PC-3 (cell line): ENCODE measurements around the gene SKAP1. TPM values are rescaled to one million over a fixed set of nuclear protein-coding genes. Genes with fewer than 3 reads are reported as not detected.
A peak's percentile ranks its signal among the peaks of the same experiment; 100 is the strongest.

Source experiments
- ATAC-seq: fragments of 200-7000 bp; cut with Tn5 transposase; 2 replicates; pipeline ENCODE4 v1.9.1; 2020; ENCODE audit warnings: mild to moderate bottlenecking, moderate library complexity
- BruUV-seq: library from RNA; stranded (reverse); fragments of 400-500 nt; replicated peaks from 2 replicates; lab custom pipeline; 2021; lab: Mats Ljungman, UMichigan
- CTCF ChIA-PET: fragments of 300-600 bp; sonication (Branson Sonifier 250); formaldehyde crosslinking; loops from one replicate; lab custom pipeline; 2022; ENCODE audit warnings: antibody characterized with exemption; lab: Charles Lee
- POLR2A ChIA-PET: fragments of 300-600 bp; sonication (Branson Sonifier 250); formaldehyde crosslinking; loops from one replicate; lab custom pipeline; 2022; ENCODE audit warnings: antibody characterized with exemption; ENCODE audit not compliant: unreplicated experiment; lab: Charles Lee
- DNase-seq: peaks from one replicate; pipeline ENCODE4 v3.0.0-alpha.2; 2015
- H2AFZ ChIP-seq: fragments of 300-600 bp; sonication (generic); 2 replicates; pipeline ENCODE4 v1.6.0; 2016; ENCODE audit warnings: antibody characterized with exemption, low read length
- H3F3A ChIP-seq: fragments of 300-600 bp; sonication (generic); one replicate; pipeline ENCODE4 v1.6.0; 2017; ENCODE audit warnings: antibody characterized with exemption, low read length, control low read depth, mild to moderate bottlenecking; ENCODE audit not compliant: unreplicated experiment
- H3K27ac ChIP-seq: fragments of 300-600 bp; sonication (generic); 2 replicates; pipeline ENCODE4 v1.5.1; 2016; ENCODE audit warnings: mild to moderate bottlenecking, low read length
- H3K27me3 ChIP-seq: fragments of 300-600 bp; sonication (generic); 2 replicates; pipeline ENCODE4 v1.6.1; 2016; ENCODE audit warnings: low read length, mixed read lengths
- H3K36me3 ChIP-seq: fragments of 300-600 bp; sonication (generic); 2 replicates; pipeline ENCODE4 v1.6.1; 2016; ENCODE audit warnings: low read depth, mixed run types, low read length, mixed read lengths
- H3K4me1 ChIP-seq: fragments of 300-600 bp; sonication (generic); 2 replicates; pipeline ENCODE4 v1.5.1; 2016; ENCODE audit warnings: low read length; ENCODE audit not compliant: insufficient read depth
- H3K4me2 ChIP-seq: fragments of 300-600 bp; sonication (generic); 2 replicates; pipeline ENCODE4 v1.6.0; 2016; ENCODE audit warnings: low read length
- H3K4me3 ChIP-seq: fragments of 300-600 bp; sonication (generic); 2 replicates; pipeline ENCODE4 v1.5.1; 2016; ENCODE audit warnings: mild to moderate bottlenecking, low read length, mixed read lengths
- H3K79me2 ChIP-seq: fragments of 300-600 bp; sonication (generic); 2 replicates; pipeline ENCODE4 v1.6.1; 2017; ENCODE audit warnings: low read length, mixed read lengths
- H3K9ac ChIP-seq: fragments of 300-600 bp; sonication (generic); 2 replicates; pipeline ENCODE4 v1.6.0; 2016; ENCODE audit warnings: mild to moderate bottlenecking, low read length
- H3K9me2 ChIP-seq: fragments of 300-600 bp; sonication (generic); replicated peaks from 2 replicates; pipeline ENCODE4 v1.6.1; 2016; ENCODE audit warnings: mixed run types, low read length, mixed read lengths
- H3K9me3 ChIP-seq: fragments of 300-600 bp; sonication (generic); 2 replicates; pipeline ENCODE4 v1.6.1; 2016; ENCODE audit warnings: low read length, mixed read lengths
- H4K20me1 ChIP-seq: fragments of 300-600 bp; sonication (generic); 2 replicates; pipeline ENCODE4 v1.6.1; 2016; ENCODE audit warnings: low read length, mixed read lengths
- CTCF ChIP-seq: fragments of 300-600 bp; sonication (generic); conservative IDR thresholded peaks from 2 replicates; pipeline ENCODE4 v1.5.1; 2017; ENCODE audit warnings: antibody characterized with exemption, low read depth, mild to moderate bottlenecking, low read length
- EZH2 ChIP-seq: fragments of 300-600 bp; sonication (generic); IDR thresholded peaks from one replicate; pipeline ENCODE4 v1.6.1; 2017; ENCODE audit warnings: antibody characterized with exemption, mild to moderate bottlenecking, low read length; ENCODE audit not compliant: unreplicated experiment
- EZH2phosphoT487 ChIP-seq: fragments of 300-600 bp; sonication (generic); IDR thresholded peaks from 2 replicates; pipeline ENCODE4 v1.6.1; 2018; ENCODE audit warnings: mild to moderate bottlenecking, antibody characterized with exemption, low read length, borderline replicate concordance
- intact Hi-C: fragments of 100-400 bp; cut with micrococcal nuclease; formaldehyde crosslinking; loops from 2 replicates; pipeline ENCODE4 v1.9.0; 2023
- total RNA-seq: library from RNA; depleted of rRNA; stranded (reverse); fragments of >200 nt; gene quantifications from 2 replicates; pipeline ENCODE4 v1.2.3, GENCODE V29; 2014

SKAP1 gene
- total RNA-seq, 1 experiment from 2014 or later: not detected

- Histone ChIP-seq H3K79me2 (no peaks in the 10 kb centered on the region), H3K27me3 (peaks cover 23% of the 10 kb centered on the region), H3K9me3 (no peaks in the 10 kb centered on the region), H3K4me3 (no peak overlapping the region), H3K36me3 (no peaks in the 10 kb centered on the region), H2AFZ (no peak overlapping the region), H3K9me2 (no peaks in the 10 kb centered on the region), H3F3A (no peaks in the 10 kb centered on the region), H4K20me1 (no peaks in the 10 kb centered on the region), H3K9ac (no peak overlapping the region), H3K27ac (no peak overlapping the region), H3K4me2 (no peak overlapping the region), H3K4me1 (no peaks in the 10 kb centered on the region)
- ATAC-seq (no peak), DNase-seq (no peak)
- intact Hi-C loops: no loop called here
- ChIA-PET POLR2A (no interaction called here), CTCF (no interaction called here)
- no TSS peak for BruUV-seq
- no peak for TF ChIP-seq EZH2phosphoT487
- peak; percentile 61 for TF ChIP-seq CTCF
- TF ChIP-seq EZH2: no peak
Observed at GRCh38 chr17:48163809-48164208, 266.2 kb downstream of the SKAP1 start.

GRCh38 chr17:48162946-48163506, 267.0 kb downstream of the SKAP1 start:
- TF ChIP-seq EZH2phosphoT487: no peak
- TF ChIP-seq CTCF: no peak
- no peak for TF ChIP-seq EZH2

GRCh38 chr17:48162306-48162934, 267.6 kb downstream of the SKAP1 start:
- Histone ChIP-seq H2AFZ (no peak overlapping the region), H3K4me2 (no peak overlapping the region), H3F3A (no peaks in the 10 kb centered on the region), H3K79me2 (no peaks in the 10 kb centered on the region), H4K20me1 (no peaks in the 10 kb centered on the region), H3K27ac (no peak overlapping the region), H3K9me2 (no peaks in the 10 kb centered on the region), H3K27me3 (peaks cover 15% of the 10 kb centered on the region), H3K4me3 (no peak overlapping the region), H3K9me3 (no peaks in the 10 kb centered on the region), H3K9ac (no peak overlapping the region), H3K36me3 (no peaks in the 10 kb centered on the region), H3K4me1 (no peaks in the 10 kb centered on the region)
- intact Hi-C loops: no loop called here
- POLR2A ChIA-PET: no interaction called here
- no peak for ATAC-seq
- CTCF ChIA-PET: interaction anchor here (0.6 to 1.0 kb wide), 2 partner anchors 83 to 174 kb away, joined by 3 read pairs; no protein-coding TSS in a partner anchor
- DNase-seq: no peak
- BruUV-seq: no TSS peak
- no peak for TF ChIP-seq EZH2
- no peak for TF ChIP-seq EZH2phosphoT487
- TF ChIP-seq CTCF: no peak

More at GRCh38 chr17:48162946-48163506, 267.0 kb downstream of the SKAP1 start:
- no TSS peak for BruUV-seq
- no peaks in the 10 kb centered on the region for H3K9me3 ChIP-seq
- H3K4me1 ChIP-seq: no peaks in the 10 kb centered on the region
- H3K4me3 ChIP-seq: no peak overlapping the region
- DNase-seq (peak; percentile 26), ATAC-seq (peak; percentile 43; the same call in 1 of the 2 replicates)
- no peaks in the 10 kb centered on the region for H4K20me1 ChIP-seq
- POLR2A ChIA-PET: no interaction called here
- H3K9ac ChIP-seq: no peak overlapping the region
- intact Hi-C loops: no loop called here
- H3K27ac ChIP-seq: no peak overlapping the region
- no peaks in the 10 kb centered on the region for H3K36me3 ChIP-seq
- H3K79me2 ChIP-seq: no peaks in the 10 kb centered on the region
- no peak overlapping the region for H3K4me2 ChIP-seq
- no peaks in the 10 kb centered on the region for H3K9me2 ChIP-seq
- H2AFZ ChIP-seq: no peak overlapping the region
- no peaks in the 10 kb centered on the region for H3F3A ChIP-seq
- peaks cover 21% of the 10 kb centered on the region for H3K27me3 ChIP-seq
- CTCF ChIA-PET: interaction anchor here (0.6 to 1.0 kb wide), 2 partner anchors 83 to 175 kb away, joined by 3 read pairs; no protein-coding TSS in a partner anchor
